Posterior cingulate gyrus (tissue), 11 donors: ENCODE data around the gene CARD11.
"Not testable (repeated sequence)": the region's sequence is repeated elsewhere in the genome, so short reads cannot be mapped to it uniquely, and the experiment has no call there.

Experiments
- DNase-seq, 10 donors: peaks; one replicate each; pipeline versions ENCODE4 v3.0.0 to v3.0.0-alpha.2; 2020 to 2021; ENCODE audit warnings: mixed read lengths in 3 of 10
- intact Hi-C: fragments of 100-400 bp; cut with DNase I; formaldehyde crosslinking; loops from one replicate; pipeline ENCODE4 v1.15.1; 2023

CARD11 gene

DNA sequence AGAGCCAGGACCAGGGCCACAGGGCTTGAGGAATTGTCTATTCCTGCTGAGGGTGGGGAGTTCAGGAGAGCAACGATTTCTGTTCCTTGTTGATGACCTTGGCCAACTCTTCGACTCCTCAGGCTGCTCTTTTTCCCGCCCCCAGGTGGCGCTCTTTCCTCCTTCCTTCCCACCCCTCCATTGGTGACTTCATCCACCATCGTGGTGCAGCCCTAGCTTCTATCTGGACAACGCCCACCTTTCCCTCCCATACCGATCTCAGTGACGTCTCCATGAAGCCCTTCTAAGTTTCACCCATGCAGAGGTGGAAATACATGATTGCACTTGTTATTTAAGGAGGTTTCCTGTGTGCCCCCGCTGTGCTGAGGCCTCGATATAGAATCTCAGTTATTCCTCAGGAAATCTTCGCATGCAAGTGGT, 22.1 kb upstream of the CARD11 start:
- intact Hi-C loops = no loop called here

DNA sequence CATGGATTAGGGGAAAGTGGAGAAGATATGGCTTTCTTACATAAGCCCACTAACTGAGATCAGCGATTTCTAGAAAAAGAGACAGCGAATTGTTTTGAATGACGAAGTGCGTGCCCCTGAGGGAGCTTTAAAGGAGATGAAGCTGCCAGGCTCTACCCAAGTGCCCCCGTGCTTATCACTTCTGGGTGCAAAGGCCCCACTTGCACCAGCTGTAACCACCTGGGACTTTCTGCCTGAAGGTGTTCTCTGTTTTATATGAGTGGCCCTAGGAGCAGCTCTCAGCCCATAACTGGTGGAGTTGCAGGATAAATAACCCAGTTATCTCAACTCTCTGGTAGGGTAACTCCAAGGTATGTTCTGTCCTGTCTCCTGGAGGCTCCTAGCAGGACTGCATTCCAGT, 20.4 kb upstream of the CARD11 start:
- DNase-seq = no peak
- intact Hi-C loops = no loop called here

More for the DNA sequence above, 22.1 kb upstream of the CARD11 start:
- peak in 1 of 10 donors; percentile 11 for DNase-seq

DNA sequence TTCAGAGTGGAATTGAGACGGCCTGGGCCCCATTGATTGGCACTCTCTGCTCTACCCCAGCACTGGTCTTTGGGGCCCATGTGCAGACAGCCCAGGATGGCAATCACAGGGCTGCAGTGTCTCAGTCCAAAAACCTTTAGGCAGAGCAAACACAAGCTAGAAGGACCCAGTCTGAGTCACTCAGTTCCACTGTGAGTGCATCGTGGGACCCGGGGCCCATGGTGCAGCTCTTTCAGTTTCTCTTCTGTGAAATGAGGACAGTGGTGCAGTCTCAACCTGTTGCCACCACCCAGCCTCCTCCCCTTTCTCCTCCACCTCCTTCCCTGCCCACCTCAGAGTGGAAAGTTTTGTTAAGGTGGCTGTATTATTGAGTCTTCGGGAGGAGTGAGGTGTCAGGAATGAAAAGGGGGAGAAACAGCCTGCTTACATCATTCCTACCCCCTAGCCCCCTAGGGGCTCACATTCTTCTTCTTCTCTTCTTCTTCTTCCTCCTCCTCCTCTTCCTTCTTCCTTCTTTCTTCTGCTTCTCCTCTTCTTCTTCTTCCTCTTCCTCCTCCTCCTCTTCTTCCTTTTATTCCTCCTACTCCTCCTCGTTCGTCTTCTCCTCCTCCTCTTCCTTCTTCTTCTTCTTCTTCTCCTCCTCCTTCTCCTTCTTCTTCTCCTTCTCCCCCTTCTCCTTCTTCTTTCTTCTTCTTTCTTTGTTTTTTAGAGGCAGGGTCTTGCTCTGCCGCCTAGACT, 19.5 kb upstream of the CARD11 start:
- peak in 1 of 10 donors; percentile 24 for DNase-seq
- intact Hi-C loops = no loop called here

DNA sequence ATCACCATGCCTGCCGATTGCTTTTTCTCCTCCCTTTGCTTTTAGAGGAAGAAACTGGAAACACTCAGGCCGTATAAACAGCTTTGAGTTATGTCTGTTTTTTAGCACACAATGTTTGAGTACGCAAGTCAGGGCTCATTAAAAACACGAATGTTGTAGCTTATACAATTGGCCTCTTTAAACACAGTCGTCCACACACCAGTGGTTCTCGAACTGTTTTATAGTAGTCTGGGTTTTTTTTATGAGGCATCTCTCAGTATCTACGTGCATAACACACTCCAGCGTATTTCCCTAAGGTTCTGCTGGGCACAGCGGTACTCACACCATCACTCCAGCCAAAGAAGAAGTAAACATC, 13.4 kb upstream of the CARD11 start:
- DNase-seq = no peak
- intact Hi-C loops = no loop called here

DNA sequence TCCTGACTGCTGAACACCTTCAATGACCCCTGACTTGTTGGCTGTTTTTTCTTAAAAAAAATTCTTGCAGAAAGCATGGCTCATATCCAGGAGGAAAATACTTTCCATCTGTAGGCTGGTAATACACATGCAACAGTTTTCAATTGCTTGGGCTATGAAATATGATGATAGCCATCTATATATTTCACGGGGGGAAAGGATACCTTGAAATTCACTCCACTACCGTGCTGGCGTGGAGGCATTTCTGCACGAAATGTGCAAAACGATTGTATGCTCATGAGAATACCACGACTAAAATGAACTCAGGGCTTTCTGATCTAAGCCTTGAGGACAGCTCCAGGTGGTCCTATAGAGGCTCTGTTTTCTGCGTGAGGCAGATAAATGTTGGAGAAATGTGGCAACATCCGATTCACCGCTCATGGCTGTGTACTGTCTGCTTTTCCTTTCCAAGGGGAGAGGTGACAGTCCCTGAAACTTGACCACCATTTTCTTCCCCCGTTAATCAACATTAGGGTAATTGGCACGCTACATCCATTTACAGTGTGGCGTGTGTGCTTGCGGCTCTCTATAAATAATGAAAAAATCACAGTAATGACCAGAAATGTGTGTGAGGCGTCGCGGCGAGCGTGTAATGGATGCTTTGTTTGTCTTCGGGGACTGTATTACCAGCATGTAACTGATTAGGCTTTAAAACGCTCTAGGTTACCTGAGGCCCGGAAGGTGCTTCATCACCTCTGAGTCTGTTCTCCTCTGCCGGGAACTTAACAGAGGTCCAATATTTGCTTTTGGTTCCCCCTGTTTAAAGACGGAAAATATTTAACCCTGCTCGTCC, 12.8 kb upstream of the CARD11 start:
- no peak for DNase-seq
- intact Hi-C loops = no loop called here

DNA sequence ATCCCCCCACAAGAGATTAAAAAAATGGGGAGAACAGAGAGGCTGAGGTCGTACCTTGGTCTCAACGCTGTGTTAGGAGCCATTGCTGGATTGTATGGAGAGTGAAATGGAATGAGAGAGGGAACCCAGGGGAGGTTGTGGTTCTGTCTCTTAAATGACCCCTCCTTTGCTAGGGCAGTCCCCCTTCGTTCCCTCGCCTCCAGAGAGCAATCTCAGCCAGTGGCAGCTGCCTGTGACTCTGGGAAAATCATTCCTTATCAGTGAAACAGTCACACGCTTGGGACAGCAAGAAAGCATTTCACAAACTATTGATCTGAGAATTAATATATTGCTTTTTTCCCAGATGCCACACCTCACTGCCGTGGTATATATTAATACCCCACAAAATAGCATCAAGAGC, 12.0 kb upstream of the CARD11 start:
- no peak for DNase-seq
- intact Hi-C loops = no loop called here

DNA sequence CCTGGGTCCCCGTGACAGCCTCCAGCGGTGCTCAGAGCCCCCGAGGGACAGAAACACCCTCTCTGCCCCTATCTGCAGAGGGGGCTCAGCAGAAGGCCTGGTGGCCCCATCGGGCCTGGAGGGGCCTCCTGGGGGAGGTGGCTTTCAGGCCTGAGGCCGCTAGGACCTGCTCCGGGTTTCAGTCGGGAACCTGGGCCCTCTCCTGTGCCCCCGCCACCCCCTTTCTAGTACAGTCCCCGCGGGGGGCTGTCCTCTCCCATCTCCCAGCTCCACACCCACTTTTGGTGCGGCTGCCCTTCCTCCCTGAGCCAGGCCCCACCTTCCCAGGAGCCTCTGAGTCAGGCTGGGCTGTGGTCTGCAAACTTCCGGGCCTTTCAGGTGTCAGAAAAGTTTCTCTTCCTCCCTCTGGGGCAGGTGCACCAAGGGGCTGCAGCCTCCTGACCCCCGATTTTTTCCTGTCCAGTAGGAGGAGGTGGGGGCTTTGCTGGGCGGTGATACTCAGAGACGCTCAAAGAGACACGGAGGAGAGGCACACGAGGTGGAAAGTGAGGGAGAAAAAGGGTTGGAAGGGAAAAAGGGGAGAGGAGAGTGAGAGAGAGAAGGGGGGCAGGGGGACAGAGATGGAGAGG, 692 bp downstream of the CARD11 start:
- intact Hi-C loops = no loop called here
- no peak for DNase-seq

DNA sequence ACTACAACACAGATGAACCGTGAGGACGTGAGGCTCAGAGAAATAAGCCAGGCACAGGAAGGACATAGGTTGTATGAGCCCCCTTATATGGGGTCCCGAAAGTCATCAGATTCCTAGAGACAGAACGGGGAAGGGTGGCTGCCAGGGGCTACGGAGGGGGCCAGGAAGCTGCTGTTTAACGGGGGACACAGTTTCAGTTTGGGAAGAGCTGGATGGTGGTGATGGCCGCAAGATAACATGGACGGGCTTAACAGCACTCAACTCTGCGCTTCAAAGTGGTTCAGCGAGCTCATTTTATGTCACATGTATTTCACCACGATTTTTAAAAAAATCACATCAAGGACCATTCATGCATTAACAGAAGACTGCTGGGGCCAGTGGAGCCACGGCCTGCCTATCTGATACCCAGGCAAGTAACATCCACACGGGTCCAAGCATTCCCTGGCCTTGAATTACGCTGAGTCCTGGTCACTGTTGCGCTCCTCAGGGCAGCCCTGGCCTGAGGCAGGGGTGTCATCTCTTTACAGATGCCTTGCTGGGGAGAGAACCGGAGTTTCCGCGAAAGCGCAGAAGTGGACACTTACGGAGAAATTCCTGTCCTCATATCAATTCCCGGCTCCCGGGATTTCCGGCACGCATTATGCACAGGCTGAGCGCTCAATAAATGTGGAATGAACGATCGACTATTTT, 1.5 kb downstream of the CARD11 start:
- DNase-seq = no peak
- intact Hi-C loops = no loop called here

DNA sequence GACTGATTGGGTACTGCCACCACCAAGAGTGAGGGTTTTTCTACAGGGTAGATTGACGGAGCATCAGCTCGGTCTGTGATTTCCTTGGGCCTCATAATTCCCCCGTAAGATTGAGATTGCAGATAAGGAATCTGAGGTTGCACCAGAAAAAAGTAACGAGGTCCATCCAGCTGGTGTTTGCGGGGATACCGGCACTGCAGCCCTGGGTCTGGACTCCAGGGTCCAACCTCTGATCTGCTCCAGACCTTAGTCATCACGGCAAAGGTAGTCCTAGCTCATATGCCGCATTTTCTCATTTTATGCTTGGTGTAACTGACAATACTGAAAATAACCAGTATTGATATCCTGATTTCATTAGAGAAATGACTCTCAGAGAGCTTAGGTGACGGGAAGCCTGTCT, 3.9 kb downstream of the CARD11 start:
- no peak for DNase-seq
- intact Hi-C loops = no loop called here

DNA sequence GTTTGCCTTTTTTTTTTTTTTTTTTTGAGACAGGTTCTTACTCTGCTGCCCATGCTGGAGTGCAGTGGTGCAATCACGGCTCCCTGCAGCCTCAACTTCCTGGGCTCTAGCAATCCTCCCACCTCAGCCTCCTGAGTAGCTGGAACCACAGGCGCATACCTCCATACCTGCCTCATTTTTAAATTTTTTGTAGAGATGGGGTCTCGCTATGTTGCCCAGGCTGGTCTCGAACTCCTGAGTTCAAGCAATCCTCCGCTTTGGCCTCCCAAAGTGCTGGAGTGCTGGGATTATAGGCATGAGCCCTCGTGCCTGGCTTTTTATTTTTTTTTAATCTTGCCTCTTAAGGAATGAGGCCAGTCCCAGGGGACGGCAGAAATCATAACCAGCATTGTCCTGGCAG, 5.7 kb downstream of the CARD11 start:
- DNase-seq, intact Hi-C loops: not testable (repeated sequence)

DNA sequence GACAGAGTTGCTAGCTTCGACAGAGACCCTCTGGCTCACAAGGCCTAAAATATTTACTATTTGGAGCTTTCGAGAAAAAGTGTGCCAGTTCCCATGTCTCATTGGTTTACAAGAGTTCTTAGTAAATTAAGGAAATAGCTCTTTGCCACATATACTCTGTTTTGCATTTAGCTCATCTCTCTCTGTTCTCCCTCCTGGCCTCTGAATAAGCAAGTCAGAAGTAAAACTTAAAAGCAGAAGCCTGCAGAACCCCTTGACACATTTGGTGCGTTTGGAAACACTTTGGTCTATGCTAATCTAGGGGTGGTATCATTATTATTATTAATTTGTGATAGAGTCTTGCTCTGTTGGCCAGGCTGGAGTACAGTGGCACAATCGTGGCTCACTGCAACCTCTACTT, 6.4 kb downstream of the CARD11 start:
- intact Hi-C loops = no loop called here
- no peak for DNase-seq

DNA sequence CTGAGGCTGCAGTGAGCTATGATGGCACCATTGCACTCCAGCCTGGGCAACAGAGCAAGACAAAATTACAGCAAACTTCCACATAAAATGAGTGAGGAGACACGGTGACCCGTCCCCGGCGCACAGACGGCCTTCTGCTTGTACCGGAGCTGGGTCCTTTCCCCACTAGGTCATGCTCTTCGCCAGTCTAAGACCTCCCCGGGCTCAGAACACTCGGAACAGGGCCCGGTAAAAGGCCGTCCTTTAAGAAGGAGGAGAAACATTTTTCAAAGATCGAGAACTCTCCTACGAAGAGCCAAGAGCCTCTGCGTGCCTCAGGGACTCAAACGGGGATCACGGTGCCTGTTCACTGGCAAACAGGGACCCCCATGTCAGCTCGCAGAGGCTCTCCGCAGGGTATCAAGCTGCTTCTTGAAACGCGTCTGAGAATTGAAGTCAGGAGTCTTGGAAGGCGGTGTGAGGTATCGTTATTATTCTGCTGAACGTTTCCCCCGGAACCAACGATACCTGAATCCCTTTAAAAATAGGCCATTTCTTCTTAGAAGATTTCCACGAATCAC, 9.0 kb downstream of the CARD11 start:
- intact Hi-C loops = no loop called here
- DNase-seq = no peak

DNA sequence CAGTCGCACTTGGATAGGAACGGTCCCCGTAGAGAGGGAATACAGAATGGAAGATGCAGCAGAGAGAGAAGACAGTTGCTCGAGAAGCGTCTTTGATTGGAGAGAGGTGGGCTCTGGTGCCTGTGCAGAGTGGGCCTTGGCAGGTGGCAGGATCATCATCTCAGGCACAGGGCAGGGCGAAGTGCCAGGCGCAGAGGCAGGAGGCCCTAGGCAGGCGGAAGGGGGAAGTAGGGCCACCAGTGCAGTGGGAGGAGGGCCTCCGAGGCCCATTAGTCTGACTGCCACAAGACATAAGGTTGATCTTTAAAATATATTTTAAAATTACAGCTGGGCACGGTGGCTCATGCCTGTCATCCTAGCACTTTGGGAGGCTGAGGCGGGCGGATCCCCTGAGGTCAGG, 10.1 kb downstream of the CARD11 start:
- no peak for DNase-seq
- intact Hi-C loops = no loop called here

DNA sequence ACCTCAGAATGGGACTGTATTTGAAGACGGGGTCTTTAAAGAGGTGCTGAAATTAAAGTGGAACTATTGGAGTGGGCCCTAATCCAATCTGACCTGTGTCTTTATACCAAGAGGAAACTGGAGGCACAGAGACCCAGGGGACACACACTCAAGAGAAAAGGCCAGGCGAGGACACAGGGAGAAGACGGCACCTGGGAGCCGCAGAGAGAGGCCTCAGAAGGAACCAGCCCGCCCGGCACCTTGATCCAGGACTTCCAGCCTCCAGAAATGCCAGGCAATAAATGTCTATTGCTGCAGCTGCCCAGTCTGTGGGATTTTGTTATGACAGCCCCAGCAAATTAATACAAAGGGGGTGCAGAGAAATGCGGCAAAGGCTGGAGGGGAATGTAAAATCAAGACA, 10.5 kb downstream of the CARD11 start:
- DNase-seq = no peak

DNA sequence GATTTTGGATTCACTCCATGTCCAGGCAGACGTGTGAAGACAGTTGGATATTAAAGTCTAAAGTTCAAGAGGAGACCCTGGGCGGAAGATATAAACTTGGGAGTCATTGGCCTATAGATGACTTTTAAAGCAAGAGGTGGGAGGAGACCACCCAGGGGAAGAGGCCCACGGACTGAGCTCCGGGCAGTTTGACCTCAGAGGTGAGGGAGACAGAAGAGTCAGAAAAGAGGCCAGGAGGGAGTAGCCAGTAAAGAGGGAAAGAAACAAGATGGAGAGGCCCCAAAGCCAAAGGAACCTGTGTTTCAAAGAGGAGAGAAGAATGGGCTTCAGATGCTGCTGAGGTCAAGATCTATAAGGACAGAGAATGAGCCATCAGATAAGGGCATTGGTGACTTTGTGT, 11.4 kb downstream of the CARD11 start:
- intact Hi-C loops = no loop called here
- no peak for DNase-seq

More for the DNA sequence above, 10.5 kb downstream of the CARD11 start:
- intact Hi-C loops = no loop called here

DNA sequence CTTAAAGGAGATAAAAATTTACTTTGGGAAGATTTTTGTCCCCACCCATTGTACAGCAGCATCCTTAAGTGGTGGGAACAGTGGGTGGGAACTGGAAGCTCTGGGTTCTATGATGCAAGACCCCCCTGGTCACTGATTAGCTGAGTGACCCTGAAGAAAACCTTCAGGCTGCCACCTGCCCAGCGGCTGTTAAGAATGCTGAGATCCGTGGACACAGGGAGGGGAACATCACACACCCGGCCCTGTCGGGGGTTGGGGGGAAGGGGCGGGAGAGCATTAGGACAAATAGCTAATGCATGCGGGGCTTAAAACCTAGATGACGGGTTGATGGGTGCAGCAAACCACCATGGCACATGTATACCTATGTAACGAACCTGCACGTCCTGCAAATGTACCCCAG, 14.5 kb downstream of the CARD11 start:
- intact Hi-C loops = no loop called here
- no peak for DNase-seq

DNA sequence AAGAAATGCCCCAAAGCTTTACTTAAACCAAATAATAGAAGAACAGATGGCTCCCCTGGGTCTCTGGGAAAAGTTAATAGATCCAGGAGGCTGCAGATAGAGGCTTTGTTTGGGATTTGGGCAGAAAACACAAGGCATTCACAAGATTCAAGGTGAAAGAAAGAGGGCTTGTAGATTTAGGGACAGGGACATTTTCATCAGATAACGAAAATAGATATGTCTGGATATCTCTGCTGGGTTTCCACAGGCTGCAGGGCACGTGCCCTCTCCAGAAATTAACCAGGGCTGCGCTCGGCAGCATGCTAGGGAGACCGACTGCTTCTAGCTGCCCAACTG, 14.9 kb downstream of the CARD11 start:
- intact Hi-C loops = no loop called here
- no peak for DNase-seq

DNA sequence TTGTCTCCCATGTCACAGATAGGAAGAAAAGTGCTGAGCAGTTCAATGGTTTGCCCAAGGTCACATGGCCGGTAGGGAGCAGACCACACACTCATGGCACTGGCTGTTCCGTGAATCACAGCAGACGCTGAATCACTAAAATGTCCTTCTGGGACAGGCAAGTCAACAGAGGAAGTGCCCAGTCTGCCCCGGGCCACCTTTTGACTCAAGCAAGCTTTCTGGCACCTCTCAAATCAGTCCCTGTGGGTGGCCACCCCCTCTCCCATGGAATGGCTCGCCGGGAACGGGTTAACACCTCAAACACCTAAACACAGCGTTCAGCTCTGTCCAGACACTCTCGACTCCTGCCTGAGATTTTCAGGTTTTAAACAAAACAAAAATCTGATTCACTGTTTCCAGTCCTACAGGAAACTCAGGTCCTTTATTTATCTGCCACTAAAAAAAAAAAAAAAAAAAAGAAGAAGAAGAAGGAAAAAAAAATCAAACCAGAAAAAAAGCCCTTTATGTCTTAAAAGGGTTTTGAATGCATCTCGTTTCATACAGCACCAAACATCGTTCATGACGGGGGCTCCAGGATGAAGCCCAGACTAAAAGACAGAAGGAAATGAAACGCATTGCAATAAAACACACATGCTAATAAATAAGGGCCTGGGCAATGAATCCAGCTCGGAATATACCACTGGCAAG, 15.5 kb downstream of the CARD11 start:
- DNase-seq = peak in 3 of 10 donors; percentile 3 to 31 (median 18)
- intact Hi-C loops = no loop called here

DNA sequence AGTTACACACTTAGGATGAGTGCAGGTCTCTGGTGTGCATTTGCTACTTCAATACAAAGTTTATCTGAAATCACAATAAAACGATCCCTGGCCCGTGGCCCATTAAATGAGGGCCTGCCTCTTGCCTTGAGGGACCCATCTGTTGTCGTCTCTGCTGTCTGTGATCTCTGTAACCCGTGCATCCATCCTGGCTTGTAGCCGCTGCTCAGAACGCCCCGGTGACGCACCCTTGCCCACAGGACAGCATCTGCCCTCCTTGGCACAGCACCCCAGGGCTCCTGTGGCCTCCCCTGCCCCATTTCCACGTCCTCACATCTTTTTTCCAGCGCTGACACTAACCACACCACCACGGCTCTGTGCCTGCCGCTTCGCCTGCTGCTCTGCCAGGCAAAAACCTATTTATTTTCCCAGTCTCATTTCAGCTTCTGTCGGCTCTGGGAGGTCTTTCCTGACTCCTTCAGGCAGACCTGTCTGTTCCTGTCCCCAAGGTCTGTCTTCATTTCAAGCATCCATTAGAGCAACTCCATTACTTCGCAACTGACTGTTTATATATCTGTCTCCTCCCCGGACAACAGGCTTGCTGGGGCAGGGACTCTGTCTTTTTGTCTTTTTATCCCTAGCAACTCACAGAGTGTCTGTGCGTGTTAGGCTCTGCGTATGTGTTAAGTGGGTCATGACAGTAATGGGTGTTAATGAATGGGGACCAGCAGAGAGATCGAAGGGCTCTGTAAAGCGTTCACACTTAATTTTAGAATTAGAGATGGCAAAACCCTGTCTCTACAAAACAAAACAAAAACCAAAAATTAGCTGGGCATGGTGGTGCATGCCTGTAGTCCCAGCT, 16.4 kb downstream of the CARD11 start:
- DNase-seq = no peak
- intact Hi-C loops = no loop called here
